HG03457 (cell line): Measurements from ENCODE around the gene CRTAC1.

Experiments
- ATAC-seq: cut with Tn5 transposase; IDR thresholded peaks from one replicate; pipeline ENCODE4 v1.9.1; 2021; ENCODE audit warnings: moderate number of reproducible peaks; ENCODE audit not compliant: unreplicated experiment

The CRTAC1 gene

GRCh38 chr10:98030991-98031431 lies 590 bp upstream of the CRTAC1 start:
- ATAC-seq: no peak

GRCh38 chr10:98029149-98030092 lies 1.0 kb downstream of the CRTAC1 start:
- no peak for ATAC-seq

GRCh38 chr10:98028168-98028770 lies 2.2 kb downstream of the CRTAC1 start:
- no peak for ATAC-seq

GRCh38 chr10:98023024-98023423 lies 7.4 kb downstream of the CRTAC1 start:
- ATAC-seq: no peak

GRCh38 chr10:98020784-98021183 lies 9.6 kb downstream of the CRTAC1 start:
- no peak for ATAC-seq

GRCh38 chr10:98020254-98020653 lies 10.2 kb downstream of the CRTAC1 start:
- no peak for ATAC-seq

GRCh38 chr10:98019784-98020183 lies 10.6 kb downstream of the CRTAC1 start:
- ATAC-seq: no peak

GRCh38 chr10:98016772-98017475 lies 13.5 kb downstream of the CRTAC1 start:
- no peak for ATAC-seq

GRCh38 chr10:98013776-98014175 lies 16.6 kb downstream of the CRTAC1 start:
- ATAC-seq: no peak

GRCh38 chr10:98013122-98013521 lies 17.3 kb downstream of the CRTAC1 start:
- no peak for ATAC-seq

- ATAC-seq: no peak
These were observed 17.8 kb downstream of the CRTAC1 start for GRCh38 chr10:98012644-98013043.

GRCh38 chr10:98010939-98011685 lies 19.3 kb downstream of the CRTAC1 start:
- no peak for ATAC-seq

- ATAC-seq: no peak
These were observed 24.2 kb downstream of the CRTAC1 start for GRCh38 chr10:98006266-98006665.

GRCh38 chr10:98001736-98002135 lies 28.7 kb downstream of the CRTAC1 start:
- no peak for ATAC-seq

GRCh38 chr10:98000346-98000745 lies 30.1 kb downstream of the CRTAC1 start:
- no peak for ATAC-seq

GRCh38 chr10:97999923-98000248 lies 30.5 kb downstream of the CRTAC1 start:
- ATAC-seq: no peak

GRCh38 chr10:97999066-97999922 lies 31.1 kb downstream of the CRTAC1 start:
- ATAC-seq: no peak

- no peak for ATAC-seq
These were observed 38.5 kb downstream of the CRTAC1 start for GRCh38 chr10:97991871-97992270.

- ATAC-seq: no peak
These were observed 48.6 kb downstream of the CRTAC1 start for GRCh38 chr10:97981816-97982215.

GRCh38 chr10:97977673-97978072 lies 52.7 kb downstream of the CRTAC1 start:
- ATAC-seq: no peak
